ENCODE measurements around the gene POFUT1.
"Not testable (repeated sequence)": the region's sequence is repeated elsewhere in the genome, so short reads cannot be mapped to it uniquely, and the experiment has no call there.

POFUT1 gene

GRCh38 chr20:32263398-32263954, 55.8 kb downstream of the POFUT1 start:
- no peak for DNase-seq (ENCODE audit: extremely low read depth in 1 of 2, low read depth in 1 of 2)

GRCh38 chr20:32271620-32272019, 63.9 kb downstream of the POFUT1 start:
- DNase-seq (ENCODE audit: extremely low read depth in 1 of 2, low read depth in 1 of 2), result no peak

- DNase-seq (ENCODE audit: extremely low read depth in 1 of 2, low read depth in 1 of 2), result no peak
Observed at GRCh38 chr20:32274359-32274758, 66.7 kb downstream of the POFUT1 start.

GRCh38 chr20:32275163-32275562, 67.5 kb downstream of the POFUT1 start:
- not testable (repeated sequence) for DNase-seq (ENCODE audit: extremely low read depth in 1 of 2, low read depth in 1 of 2)

GRCh38 chr20:32277361-32278198, 69.9 kb downstream of the POFUT1 start, which contains the start of gene KIF3B:
Gene KIF3B, plus strand, starts transcription at chr20:32277651. Its CDS starts 32,127 bp downstream, at chr20:32309778.
- peak; percentile 68 to 71 for DNase-seq (ENCODE audit: extremely low read depth in 1 of 2, low read depth in 1 of 2)

- no peak for DNase-seq (ENCODE audit: extremely low read depth in 1 of 2, low read depth in 1 of 2)
Observed at GRCh38 chr20:32278199-32278643, 70.5 kb downstream of the POFUT1 start.

GRCh38 chr20:32281711-32282110, 74.0 kb downstream of the POFUT1 start:
- no peak for DNase-seq (ENCODE audit: extremely low read depth in 1 of 2, low read depth in 1 of 2)

GRCh38 chr20:32282461-32282860, 74.8 kb downstream of the POFUT1 start:
- no peak for DNase-seq (ENCODE audit: extremely low read depth in 1 of 2, low read depth in 1 of 2)

- DNase-seq (ENCODE audit: extremely low read depth in 1 of 2, low read depth in 1 of 2), result no peak
Observed at GRCh38 chr20:32285082-32285620, 77.5 kb downstream of the POFUT1 start.

- no peak for DNase-seq (ENCODE audit: extremely low read depth in 1 of 2, low read depth in 1 of 2)
Observed at GRCh38 chr20:32285621-32286371, 78.1 kb downstream of the POFUT1 start.

- no peak for DNase-seq (ENCODE audit: extremely low read depth in 1 of 2, low read depth in 1 of 2)
Observed at GRCh38 chr20:32287231-32287638, 79.6 kb downstream of the POFUT1 start.
